Hematopoietic multipotent progenitor cell treated with erythropoietin and hydrocortisone succinate and interleukin-3 and kit ligand, for 6 days (in vitro differentiated cells): ENCODE measurements around the gene SENP1.

ENCODE experiments used
- DNase-seq: peaks from one replicate; pipeline ENCODE4 v3.0.0-alpha.2; 2015

The SENP1 gene

DNA sequence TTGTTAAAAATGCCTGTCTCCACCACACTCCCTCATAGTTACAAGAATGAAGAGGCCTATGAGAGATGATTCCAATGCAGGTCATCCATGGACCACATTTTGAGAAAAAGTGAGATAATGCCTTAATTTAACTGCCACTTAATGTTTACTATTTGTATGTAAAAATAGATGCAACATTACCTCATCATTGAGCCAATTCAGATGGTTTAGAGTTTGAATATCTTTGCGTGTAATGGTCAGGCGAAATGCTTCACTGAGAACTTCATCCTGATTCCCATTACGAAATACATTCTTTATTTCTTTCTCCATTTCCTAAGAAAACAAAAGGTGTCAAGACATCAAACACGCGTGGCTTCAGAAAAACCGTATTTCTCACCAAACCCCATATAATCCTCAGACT lies 42.3 kb downstream of the SENP1 start:
- DNase-seq: no peak

DNA sequence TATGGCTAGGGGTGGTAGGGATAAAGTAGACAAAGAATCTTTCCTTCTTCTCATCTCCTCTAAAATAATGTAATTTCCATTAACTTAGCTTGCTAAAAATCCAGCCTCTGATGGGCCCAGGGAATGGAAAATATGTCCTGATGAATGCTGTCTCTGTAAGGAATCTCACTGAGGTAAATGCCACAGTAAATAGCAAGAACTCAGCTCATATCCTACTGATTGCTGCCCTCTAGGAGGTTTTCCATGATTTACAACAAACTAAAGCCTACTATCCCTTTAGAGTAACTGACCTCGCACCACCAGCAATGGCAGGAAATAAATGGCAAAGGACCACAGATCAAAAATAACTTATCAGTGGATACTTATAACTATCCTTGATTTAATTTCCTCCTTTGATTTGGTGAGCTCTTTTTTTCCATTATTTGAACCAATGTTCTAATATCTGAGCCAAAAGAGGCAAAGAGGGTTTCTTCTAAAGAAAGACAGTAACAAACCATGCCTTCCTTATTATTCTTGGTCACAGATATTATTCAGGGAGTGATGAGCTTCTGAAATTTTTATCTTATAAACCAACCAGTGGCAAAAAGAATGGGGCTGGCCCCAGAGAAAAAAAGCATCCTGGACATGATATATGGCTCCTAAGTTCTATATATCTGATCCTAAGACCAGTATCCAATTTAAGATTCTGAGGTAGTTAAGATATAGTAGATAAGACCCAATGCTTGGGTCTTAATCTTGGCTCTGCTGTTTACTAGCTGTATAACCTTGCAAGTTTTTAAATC lies 43.8 kb downstream of the SENP1 start:
- DNase-seq: no peak

DNA sequence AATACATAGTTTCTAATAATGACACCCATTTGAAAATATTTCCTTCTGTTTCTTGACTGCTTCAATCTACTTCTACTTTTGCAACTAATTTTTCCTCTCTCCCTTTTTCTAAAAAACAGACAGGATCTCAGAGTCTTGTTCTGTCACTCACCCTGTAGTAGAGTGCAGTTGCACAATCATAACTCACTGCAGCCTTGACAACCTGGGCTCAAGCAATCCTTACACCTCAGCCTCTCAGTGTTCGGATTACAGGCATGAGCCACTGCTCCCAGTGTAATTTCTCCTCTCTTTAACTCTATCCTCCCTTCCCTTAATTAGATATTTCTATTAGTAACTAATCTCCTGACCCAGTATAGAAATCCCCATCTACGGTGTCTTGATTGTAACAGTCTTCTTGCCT lies 45.4 kb downstream of the SENP1 start:
- no peak for DNase-seq

DNA sequence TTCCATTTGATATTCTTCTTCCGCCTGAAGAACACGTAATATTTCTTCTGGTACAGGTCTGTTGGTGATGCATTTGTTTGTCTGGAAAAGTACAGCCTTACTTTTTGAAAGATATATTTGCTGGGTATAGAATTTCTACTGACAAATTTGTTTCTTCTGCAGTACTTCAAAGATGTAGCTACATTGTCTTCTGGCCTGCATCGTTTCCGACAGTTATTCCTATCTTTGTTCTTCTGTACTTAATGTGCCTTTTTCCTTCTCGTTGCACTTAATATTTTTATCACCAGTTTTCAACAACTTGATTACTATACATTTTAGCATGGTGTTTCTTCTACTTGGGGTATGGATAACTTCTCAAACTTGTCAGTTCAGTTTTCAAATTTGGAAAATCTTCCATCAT lies 47.1 kb downstream of the SENP1 start:
- DNase-seq: no peak

DNA sequence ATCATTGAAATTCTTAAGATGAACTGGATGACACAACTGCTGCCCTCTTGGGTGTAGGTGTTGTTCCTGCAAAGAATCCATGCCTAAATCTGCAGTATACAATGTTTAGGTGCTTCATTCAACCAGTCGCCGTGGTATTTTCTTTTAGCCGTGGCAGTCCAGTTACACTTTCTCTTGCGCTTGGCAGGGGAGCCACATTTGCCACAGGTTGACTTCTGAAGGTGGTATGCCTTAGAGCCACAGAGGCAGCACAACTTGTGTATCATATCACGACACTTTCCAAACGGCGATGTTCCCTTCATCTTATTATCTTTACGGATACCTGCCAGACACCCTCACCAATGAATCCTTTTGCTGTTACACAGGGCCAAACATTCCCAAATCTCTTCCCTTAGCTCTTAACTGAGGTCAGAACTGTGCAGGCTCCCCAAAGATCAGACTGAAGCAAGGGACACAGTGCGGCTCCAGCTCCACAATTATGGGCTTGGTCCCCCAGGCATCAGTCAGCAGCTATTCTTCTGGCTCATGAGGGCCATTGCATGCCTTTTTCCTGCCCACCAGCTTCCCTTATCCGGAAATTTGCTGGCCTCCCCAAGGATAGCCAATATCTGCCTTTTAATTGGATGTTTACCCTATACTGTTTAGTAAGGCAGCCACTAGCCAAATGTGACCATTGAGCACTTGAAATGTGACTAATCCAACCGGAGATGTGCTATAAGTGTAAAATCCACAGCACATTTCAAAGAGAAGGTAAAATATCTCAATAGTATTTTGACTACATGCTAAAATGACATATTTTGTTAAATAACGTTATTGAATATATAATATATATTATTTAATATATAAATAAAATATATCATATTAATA lies 50.7 kb downstream of the SENP1 start:
- DNase-seq: no peak

DNA sequence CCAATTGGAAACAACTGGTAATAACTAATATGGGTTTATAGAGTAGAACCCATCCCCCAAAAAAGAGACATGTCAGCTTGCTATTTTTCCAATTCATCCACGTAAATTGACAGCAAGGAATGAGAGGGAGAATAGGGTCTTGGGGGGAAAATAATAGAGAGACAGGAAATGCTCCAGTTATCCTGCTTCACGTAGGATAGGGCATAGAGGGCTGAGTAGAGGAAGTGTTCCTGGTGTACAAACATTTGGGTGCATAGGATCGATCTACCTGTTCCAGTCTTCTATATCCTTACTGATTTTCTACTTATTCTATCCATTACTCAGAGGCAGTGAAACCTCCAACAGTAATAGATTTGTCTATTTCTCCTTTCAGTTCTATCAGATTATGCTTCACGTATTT lies 52.0 kb downstream of the SENP1 start:
- DNase-seq: no peak

DNA sequence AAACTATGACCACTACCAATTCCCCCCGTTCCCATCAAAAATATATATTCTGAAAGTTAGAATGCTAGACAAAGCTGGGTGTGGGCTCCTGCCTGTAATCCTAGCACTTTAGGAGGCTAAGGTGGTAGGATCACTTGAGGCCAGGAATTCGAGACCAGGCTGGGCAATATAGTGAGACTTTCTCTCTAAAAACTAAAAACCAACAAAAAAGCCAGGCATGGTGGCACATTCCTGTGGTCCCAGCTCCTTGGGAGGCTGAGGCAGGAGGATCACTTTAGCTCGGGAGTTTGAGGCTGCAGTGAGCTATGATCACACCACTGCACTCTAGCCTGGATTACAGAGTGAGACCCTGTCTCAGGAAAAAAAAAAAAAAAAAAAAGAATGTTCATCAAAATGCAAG lies 52.8 kb downstream of the SENP1 start:
- no peak for DNase-seq

DNA sequence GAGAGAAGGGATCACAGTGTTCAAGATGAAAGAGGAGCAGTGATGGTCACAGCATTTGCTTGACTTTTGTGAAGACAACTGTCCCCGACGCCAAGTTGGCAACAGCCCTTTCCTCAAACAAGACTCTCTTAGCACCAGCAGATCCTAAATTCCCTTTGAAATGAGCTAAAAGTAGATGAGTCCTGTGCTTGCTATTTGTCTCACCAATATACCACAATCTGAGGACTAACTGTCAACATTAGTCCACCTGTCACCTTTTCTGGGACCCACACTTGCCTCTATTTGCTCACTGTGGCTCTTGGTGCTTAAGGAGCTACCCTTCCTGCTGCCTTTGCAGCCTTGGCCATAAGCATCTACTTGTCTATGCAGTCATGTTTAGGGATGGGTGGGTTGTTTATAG lies 54.2 kb downstream of the SENP1 start:
- no peak for DNase-seq

DNA sequence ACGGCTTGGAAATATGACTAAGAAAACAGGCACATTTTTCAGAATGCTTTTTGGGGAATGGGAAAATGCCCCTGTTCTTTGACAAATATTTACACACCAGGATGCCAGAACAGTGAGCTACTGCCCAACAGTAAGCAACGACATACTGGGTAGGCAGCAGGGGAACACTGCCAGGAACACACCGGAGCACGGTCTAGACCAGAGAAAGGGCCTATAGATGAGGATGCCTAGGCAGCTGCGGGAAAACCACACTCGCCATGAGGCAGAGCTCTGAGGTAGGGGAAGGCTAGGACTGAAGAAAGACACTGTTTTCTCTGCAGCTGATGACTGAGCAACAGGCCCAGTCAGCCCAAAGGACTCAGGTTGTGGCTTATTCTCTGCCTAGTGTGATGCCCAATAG lies 55.7 kb downstream of the SENP1 start:
- no peak for DNase-seq

DNA sequence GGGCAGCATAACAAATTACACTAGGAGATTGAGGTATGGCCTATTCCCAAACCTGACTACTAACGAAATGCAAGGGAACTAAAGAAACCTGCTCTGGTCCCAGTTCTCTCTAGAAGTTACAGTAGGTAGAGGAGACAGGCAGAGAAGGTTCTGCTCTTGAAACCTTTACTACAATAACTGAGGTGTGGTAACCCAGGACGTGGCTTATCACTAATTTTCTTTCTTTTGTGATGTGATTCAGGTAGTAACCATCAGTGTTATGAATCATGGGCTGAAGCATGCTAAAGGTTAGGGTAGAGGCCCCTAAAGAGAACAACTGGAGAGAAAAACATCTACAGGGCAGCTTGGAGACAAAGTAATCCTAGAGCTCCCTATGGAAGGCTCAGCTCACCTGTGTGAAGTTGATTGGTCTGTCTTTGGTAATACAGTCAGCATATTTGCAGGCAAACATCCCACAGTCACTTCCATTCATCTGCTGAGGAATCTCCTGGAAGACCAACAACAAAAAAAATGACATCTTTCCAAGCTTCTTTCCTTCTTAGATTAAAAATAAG lies 59.8 kb downstream of the SENP1 start:
- DNase-seq: no peak

DNA sequence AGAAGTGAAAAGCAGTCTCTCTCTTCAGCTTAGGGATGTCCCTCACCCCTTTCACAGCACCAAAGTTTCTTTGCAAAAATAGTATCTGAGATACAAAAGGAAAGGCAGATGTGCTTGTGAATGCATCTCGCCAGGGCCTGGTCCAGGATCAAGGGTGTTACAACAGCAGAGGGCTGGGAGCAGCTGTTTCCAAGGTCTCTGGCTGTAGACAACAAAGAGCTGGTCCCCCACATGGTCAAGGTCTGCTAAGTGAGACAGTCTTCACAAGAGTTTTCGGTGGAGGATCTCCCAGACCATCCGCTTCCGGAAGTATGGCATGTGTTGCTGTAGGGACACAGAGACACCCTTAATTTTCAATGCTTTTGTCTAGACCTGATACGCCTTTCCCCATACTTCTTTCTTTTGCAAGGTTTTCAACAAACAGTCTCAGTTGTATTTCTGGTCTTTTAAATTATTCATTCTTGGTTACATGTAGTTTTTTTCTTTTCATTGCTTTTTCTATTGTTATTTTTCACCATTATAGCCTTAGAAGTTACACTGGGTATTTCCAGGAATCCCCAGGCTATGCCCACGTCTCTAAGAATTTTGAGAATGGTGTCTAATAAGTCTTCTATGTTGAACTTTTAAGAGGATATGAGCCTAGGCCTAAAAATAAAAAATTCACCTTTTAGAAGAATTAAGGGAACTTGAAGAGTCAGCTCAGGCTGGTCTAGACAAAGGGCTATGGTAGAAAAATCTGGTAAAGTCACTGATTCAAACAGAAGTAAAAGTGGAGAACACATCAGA lies 60.6 kb downstream of the SENP1 start:
- DNase-seq: no peak

DNA sequence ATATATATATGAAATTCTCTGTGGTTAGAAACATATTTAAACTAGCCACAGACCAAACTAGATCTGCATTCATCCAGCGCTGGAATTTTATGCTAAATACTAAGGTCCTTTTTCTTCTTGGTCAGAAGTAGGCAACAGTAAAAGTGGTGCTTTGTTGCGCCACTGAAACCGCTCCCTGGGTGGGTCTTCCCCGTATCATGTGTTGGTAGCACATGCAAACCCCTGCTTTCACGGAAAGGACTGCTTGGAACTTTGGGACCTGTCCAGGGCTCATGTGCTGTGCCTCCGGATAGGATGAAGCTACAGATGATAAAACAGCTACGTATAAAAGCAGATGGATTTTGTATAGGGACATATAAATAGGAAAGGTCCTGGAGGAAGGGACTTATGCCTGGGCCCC lies 61.5 kb downstream of the SENP1 start:
- no peak for DNase-seq

DNA sequence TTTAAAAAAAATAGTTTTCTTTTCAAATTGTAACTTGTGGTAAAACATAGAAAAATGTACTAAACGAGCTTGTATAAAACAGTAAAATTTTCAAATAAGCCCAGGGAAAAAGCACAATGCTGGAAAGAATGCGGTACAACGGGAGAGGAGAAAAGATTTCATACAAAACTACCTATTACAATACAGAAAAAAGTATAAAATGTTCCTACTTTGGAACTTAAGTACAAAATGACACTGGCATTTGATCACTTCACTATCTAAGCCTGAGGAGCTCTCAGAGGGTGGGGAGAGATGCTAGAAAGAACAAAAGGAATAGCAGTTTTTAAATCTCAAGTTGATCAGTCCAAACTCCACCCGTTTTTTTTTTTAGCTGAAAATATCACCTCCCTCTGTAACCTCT lies 62.1 kb downstream of the SENP1 start:
- DNase-seq: no peak

DNA sequence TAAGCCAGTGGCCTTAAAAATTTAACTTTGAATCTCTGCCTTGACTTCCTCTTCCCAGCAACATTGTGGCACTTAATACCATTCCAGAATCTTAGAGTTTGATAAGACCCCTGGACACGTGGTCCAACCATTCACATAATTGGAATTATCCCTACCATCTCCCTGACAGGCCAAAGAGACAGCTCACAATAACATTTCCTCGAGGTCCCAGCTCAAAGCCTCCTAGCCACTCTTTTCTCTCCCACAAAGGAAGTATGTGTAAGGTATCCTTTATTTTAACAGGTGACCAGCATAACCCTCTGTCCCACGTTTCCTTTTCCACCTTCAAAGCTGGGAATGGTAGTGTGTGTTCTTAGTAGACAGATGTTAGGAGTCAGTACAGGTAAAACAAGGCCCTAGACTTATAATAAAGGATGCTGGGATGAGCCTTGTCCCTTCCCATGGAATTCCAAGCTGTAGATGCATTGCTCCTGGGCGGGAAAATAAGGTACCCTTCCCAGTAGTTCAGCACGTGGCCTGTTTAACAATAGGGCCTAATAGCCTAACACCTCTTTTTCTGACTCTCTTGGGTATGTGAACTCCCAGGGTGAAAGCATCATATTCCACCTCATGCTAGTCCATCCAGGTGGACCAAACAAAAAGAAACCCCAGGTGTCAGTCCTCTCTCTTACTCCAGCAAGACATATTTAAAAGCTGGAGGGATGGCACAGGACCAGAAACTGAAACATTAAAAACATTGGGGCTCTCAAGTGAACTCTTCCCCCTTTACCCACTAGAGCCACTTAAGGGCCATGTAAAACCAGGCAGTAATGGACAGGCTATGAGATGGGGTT lies 64.1 kb downstream of the SENP1 start:
- no peak for DNase-seq

DNA sequence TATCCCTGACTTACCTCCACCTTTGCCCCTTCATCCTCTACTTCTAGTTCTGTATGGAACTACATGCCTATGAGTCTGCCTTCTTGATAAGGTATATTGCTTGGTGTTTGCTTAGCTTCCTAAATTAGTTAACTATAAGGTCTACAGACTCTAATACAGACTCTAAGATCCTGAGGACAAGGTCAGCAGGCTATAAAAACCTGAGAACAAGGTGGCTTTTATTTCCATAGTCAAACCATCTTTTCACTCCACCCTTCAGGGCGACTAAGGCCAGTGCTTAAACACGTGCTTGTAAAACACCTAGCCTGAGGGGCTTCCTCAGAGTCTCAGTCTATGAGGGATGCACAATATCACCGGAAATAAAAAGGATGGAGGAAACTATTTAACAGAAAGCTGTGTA lies 65.5 kb downstream of the SENP1 start:
- DNase-seq: no peak

DNA sequence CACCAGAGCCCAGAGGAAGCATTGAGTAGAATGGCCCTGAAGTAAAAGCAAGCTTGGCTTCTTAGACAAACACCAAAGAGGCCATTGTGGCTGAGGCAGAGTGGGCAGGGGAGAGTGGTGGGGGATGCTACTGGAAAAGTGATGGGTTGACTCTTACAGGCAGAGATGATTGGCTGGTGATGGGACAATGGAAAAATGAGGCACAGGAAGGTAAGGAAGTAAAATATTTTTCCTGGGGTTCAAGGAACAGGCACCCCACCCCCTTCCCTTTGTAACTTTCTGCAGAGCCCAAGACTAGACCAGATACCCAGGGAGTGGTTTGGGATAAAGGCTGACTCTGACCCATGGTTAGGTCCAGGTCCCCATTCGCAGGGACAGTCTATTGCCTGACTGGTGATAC lies 66.7 kb downstream of the SENP1 start:
- no peak for DNase-seq

DNA sequence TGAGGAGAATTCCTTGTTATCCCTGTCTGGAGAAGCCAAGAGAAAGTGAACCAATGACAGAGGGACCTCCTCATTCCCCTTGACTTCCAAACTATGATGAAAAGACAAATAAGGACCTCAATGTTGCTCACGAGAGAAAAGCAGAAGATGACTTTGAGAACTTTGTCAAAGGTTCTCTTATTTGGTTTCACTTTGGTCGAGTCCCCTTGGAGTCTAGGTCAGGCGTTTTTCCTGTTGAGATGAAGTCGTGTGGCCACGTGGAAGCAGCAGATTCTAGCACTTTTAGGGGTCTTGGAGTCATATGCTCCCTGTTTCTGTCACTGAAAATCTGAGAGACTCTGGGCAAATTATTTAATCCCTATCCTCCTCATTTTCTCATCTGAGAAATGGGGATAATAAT lies 67.8 kb downstream of the SENP1 start:
- DNase-seq: no peak

DNA sequence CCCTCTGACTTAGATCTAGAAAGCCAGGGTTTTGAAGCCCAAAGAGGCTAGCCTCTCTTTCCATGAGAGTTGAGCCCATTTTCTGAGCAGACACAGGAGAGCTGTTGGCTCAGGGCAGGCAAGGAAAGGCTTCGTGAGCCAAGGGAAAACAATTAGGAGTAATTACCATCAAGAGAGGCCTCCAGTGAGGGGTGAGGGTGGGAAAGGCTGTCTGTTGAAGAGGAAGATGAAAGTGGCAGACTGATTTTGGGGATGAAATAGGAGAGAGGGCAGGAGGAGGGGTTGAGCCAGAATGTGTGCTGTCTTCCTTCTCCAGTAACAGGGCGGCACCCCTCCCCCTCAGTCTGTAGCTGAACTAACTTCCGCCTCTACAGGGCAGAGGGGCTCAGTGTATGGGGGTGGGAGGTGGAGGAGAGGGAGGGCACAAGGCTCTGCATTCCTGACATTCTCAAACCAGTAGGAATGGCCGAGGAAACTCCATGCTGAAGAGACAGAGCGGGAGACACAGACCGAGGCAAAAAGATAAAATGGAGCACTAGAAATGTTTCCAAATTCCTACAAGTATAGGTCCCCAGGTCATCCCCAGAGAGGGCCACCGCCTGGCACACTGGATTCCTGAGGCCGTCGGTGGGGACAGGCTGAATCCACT lies 68.5 kb downstream of the SENP1 start:
- no peak for DNase-seq

DNA sequence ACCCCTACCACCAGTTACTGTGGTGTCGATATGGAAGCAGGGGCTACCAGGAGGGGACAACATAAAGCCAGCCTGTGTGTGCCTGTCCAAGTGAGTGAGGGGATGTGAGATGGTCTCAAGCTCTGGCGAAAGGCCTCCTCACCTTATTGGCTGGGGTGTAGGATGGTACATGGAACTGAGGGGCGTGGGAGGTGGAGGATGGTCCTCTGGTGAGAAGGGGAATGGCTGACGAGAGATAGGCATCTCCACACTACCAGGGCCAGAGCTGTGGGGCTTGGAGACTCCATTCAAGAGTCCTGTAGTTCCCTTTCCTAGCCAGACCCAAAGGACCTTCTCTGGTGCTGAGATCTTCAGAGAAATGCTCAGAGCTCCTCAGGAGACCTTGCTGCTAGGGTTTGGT lies 69.1 kb downstream of the SENP1 start:
- no peak for DNase-seq

DNA sequence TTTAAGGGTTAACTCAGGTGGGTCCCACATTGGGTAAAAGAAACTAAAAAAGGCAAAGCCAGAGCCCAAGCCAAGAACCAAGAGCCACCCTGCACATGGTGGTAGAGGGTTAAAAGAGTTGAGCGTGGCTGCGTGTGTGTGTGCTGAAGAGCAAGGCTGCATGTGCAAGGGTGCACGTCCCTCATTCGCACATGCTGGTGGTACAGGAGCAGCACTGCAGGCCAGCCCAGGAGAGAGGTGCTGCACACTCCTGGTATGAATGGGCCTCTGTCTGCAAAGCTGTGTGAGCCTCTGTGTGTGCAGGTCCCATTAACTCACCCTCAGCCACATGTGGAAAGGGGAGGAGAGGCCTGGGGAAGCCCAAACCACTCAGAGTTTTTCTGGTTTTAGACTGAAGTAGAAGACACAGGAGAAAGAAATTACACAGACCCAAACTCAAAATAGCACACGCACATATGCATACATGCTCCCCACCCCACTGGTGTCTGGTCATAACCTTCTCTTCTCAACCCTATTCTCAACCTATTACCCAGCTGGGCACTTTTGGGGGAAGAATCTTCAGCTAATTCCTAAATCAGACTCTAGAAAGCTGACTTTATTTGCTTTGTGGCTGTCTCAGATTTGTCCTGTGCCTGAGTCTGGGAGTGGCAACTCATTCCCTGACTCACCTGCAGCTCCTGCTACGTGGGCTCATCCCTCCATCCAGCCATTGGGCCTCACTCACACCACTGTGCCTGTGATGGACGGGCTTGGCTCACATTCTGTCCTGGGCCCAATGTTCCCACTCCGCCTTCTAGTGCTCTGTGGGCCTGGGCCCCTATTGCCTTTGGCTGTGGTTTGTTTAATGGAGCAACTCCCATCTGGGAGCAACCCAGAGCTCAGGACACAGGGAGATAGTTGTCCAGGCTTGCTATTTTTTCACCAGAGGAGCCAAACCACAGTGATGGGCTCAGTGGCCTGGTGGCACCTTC lies 70.8 kb downstream of the SENP1 start:
- no peak for DNase-seq

DNA sequence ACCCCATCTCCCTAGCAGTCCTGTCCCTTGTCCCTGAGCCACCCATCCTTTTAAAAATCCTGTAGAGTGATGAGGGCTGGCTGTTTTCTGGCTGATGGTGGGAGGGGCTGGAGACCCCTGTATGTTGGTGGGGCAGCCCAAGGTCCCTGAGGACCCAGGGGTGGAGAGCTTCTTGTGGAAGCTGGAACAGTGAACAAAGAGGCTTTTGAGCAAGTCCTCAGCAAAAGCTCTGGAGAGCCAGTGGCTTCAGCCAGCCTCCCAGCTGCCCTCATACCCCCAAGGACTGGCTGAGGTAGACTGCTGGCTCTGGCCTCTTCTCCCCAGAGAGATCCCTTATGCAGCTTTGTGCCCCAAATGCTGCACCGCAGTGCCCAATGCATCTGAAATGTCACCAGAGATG lies 72.4 kb downstream of the SENP1 start:
- no peak for DNase-seq
